Activated CD4-positive, alpha-beta T cell treated with anti-CD3 and anti-CD28 coated beads for 24 hours (primary cell): ENCODE measurements around the gene ICA1.
"Not testable (repeated sequence)": the region's sequence is repeated elsewhere in the genome, so short reads cannot be mapped to it uniquely, and the experiment has no call there.

Source experiments
- DNase-seq, 2 donors: peaks; one replicate each; pipeline ENCODE4 v3.0.0-alpha.2; 2020; ENCODE audit warnings: low read depth in 2 of 2

Gene ICA1

DNA sequence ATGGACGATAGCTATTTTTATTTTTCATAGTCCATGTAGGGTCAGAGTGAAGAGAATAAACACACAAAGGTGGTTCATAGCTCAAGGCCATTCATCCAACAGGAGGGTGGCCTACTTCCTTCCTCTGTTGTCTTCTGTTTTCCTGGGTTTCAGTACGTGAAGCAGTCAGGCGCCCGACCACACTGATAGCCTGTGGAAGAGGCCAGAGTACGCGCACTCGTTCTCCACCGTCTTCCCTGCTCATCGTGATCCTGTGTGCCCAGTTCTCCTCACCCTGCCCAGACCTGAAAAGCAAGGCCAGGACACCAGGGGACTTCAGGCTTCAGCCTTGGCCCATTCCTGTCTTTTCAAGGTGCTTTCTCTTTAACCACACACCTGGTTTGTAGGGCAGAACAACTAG is 158.7 kb downstream of the ICA1 start:
- no peak for DNase-seq

GRCh38 chr7:8101292-8101691 is 160.7 kb downstream of the ICA1 start:
- DNase-seq = not testable (repeated sequence)

- DNase-seq = no peak
Measured at GRCh38 chr7:8094164-8095140, 167.5 kb downstream of the ICA1 start.

DNA sequence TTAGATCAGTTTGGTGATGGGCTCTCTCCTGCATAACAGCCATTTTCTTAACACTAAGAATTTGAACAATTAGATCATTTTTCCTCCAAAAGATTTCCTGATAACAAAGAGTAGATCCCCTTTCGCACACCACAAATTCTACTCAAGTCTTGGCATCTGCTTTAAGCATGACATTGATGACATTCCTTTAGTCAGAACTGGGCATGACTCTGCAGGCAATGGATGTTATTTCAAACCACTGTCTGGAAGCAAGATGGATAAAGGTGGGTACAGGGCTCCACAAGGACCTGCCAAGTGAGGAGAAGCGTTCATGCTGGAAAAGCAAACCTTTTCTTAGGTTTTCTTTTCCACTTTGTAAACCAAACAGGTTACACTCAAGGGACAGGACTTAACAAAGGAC is 169.8 kb downstream of the ICA1 start:
- no peak for DNase-seq

- no peak for DNase-seq
Measured at GRCh38 chr7:8089036-8089780, 172.8 kb downstream of the ICA1 start.

GRCh38 chr7:8086239-8086638 is 175.7 kb downstream of the ICA1 start:
- no peak for DNase-seq

GRCh38 chr7:8085420-8085819 is 176.5 kb downstream of the ICA1 start:
- no peak for DNase-seq

DNA sequence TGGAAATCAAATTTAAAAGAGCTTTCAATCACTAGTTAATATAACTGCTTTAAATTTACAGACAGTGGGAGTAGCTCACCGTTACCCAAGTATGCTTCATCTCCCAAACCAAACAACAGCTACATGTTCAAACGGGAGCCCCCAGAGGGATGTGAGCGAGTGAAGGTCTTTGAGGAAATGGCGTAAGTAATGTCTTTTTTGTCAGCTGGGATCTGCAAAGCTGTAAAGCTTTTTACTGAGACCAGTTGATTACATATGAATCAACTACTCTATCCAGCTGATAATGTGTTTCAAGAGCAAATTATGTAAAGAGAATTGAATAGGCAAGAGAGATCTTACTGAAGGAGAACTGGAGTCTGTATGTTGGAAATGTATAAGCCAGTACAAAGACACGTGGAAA is 177.1 kb downstream of the ICA1 start:
- DNase-seq = no peak

GRCh38 chr7:8082762-8083161 is 179.2 kb downstream of the ICA1 start:
- no peak for DNase-seq

- no peak for DNase-seq
Measured at GRCh38 chr7:8078418-8078817, 183.5 kb downstream of the ICA1 start.

DNA sequence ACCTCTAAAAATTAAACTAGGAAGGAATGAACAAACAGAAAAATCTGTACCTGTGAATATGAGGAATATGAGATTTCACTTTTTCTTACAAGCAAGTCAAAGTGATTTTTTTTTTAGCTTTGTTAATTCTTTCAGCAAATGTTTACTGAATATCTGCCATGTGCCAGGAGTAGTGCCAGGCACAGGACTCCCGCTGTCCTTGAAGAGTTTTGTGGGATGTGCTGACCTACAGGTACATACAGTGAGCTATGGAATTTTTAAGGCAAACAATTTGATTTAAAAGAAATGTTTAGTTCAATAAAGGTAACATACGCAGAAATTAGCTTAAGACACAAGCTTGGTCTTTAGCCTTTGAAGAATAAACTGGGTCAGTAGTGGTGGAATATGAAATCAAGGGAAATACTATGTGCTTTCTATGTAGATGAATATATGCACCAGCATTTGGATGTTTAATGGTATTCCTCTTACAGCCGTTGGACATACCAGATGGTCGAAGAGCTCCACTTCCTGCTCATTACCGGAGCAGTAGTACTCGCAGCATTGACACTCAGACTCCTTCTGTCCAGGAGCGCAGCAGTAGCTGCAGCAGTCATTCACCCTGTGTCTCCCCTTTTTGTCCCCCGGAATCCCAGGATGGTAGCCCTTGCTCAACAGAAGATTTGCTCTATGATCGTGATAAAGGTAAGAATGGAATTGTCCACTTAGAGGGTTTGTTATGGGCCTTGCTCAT is 191.4 kb downstream of the ICA1 start:
- no peak for DNase-seq

DNA sequence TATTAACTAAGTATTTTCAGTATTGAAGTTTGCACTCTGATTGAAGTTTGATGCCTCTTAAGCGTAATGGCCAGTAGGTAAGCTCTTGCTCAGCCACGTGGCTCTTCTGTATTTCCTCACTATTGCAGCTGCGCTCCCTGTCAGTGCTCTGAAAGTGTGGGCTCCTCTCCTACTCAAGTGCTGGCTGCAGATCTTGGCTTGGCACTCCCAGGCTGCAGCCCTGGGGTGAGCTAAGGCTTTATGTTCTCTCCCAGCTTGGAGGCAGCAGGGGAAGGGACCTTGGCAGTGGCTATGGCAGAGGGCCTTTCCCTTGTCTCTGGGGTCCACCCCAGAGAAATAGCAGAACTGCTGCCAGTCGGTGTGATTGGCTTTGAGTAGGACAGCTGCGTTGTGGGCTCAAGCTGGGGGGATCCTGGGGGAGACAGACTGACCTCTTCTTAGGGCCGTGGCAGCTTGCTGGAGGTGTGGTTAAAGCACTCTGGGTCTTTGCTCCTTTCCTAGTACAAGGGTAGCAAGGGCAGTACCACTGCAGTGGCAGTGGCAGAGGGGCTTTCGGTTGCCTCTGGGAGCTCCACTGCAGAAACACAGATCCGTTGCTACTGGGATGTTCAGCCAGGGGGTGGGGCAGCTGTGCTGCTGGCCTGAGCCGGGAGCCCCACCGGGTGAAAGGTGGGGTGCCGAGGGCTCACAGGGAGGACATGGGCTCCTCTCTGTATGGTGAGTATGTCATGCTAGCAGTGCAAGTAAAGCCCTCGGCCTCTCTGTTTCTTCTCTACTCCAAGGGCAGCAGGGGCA is 192.9 kb downstream of the ICA1 start:
- DNase-seq = no peak

DNA sequence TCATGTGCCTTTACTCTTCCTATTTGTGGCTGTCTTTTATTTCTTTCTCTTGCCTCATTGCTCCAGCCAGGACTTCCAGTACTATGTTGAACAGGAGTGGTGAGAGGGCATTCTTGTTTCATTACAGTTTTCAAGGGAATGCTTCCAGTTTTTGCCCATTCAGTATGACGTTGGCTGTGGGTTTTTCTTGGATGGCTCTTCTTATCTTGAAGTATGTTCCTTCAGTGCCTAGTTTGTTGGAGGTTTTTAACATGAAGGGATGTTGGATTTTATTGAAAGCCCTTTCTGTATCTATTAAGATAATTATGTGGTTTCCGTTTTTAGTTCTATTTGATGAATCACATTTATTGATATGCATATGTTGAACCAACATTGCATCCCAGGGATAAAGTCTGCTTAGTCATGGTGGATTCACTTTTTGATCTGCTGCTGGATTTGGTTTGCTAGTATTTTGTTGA is 196.6 kb downstream of the ICA1 start:
- DNase-seq = no peak

DNA sequence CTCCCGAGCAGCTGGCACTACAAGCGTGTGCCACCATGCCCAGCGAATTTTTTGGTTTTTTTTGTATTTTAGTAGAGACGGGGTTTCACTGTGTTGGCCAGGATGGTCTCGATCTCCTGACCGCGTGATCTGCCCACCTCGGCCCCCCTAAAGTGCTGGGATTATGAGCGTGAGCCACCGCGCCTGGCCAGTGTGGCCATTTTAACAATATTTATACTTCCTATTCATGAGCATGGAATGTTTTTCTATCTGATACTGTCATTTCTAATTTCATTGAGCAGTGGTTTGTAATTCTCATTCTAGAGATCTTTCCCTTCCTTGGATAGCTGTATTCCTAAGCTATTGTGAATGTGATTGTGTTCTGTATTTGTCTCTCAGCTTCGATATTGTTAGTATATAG is 197.1 kb downstream of the ICA1 start:
- no peak for DNase-seq

DNA sequence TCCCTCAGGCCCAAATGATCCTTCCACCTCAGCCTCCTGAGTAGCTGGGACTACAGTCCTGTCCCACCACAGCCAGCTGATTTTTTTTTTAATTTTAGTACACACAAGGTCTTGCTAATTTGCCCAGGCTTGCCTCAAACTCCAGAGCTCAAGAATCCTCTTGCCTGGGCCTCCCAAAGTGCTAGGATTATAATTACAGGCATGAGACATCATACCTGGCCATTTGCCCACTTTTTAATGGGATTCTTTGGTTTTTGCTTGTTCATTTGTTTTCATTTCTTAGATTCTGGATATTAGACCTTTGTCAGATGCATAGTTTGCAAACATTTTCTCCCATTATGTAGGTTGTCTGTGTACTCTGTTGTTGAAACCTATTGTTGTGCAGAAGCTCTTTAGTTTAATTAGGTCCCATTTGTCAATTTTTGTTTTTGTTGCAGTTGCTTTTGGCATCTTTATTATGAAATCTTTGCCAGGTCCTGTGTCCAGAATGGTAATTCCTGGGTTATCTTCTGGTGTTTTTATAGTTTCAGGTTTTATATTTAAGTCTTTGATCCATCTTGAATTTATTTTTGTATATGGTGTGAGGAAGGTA is 198.2 kb downstream of the ICA1 start:
- no peak for DNase-seq

DNA sequence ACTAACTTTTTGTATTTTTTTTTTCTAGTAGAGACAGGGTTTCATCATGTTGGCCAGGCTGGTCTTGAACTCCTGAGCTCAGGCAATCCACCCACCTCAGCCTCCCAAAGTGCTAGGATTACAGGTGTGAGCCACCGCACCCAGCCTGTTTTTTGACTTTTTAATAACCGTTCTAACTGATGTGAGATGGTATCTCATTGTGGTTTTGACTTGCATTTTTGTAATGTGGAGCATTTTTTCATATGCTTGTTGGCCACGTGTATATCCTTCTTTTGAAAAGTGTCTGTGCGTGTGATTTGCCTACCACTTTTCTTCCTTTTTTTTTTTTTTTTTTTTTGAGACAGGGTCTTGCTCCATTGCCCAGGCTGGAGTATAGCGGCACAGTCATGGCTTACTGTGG is 198.7 kb downstream of the ICA1 start:
- DNase-seq = not testable (repeated sequence)
